Measurements from ENCODE around the gene GPR176.

Gene GPR176

GRCh38 chr15:39944726-39945125, 24.7 kb upstream of the GPR176 start:
- H3K27ac Mint-ChIP-seq = no peak overlapping the region
- no peak overlapping the region for H3K4me3 Mint-ChIP-seq
- no peaks in the 10 kb centered on the region for H3K27me3 Mint-ChIP-seq
- DNase-seq = no peak
- peaks cover 53% of the 10 kb centered on the region for H3K36me3 Mint-ChIP-seq
- H3K4me1 Mint-ChIP-seq = peaks cover 38% of the 10 kb centered on the region
- CTCF ChIA-PET = no interaction called here
- H3K9me3 Mint-ChIP-seq = no peaks in the 10 kb centered on the region

GRCh38 chr15:39942753-39943150, 22.7 kb upstream of the GPR176 start:
- no peak overlapping the region for H3K27ac Mint-ChIP-seq
- H3K27me3 Mint-ChIP-seq = no peaks in the 10 kb centered on the region
- no peak overlapping the region for H3K4me3 Mint-ChIP-seq
- H3K4me1 Mint-ChIP-seq = peaks cover 36% of the 10 kb centered on the region
- H3K36me3 Mint-ChIP-seq = peaks cover 52% of the 10 kb centered on the region
- CTCF ChIA-PET = interaction anchor here (0.6 kb wide), 1 partner anchor 54 kb away, joined by 3 read pairs; no protein-coding TSS in a partner anchor
- H3K9me3 Mint-ChIP-seq = no peaks in the 10 kb centered on the region
- DNase-seq = no peak

GRCh38 chr15:39942101-39942752, 22.2 kb upstream of the GPR176 start:
- CTCF ChIA-PET = no interaction called here
- Mint-ChIP-seq H3K4me3 (no peak overlapping the region), H3K36me3 (peaks cover 53% of the 10 kb centered on the region), H3K27me3 (no peaks in the 10 kb centered on the region), H3K27ac (no peak overlapping the region), H3K9me3 (no peaks in the 10 kb centered on the region), H3K4me1 (peaks cover 33% of the 10 kb centered on the region)
- no peak for DNase-seq

DNA sequence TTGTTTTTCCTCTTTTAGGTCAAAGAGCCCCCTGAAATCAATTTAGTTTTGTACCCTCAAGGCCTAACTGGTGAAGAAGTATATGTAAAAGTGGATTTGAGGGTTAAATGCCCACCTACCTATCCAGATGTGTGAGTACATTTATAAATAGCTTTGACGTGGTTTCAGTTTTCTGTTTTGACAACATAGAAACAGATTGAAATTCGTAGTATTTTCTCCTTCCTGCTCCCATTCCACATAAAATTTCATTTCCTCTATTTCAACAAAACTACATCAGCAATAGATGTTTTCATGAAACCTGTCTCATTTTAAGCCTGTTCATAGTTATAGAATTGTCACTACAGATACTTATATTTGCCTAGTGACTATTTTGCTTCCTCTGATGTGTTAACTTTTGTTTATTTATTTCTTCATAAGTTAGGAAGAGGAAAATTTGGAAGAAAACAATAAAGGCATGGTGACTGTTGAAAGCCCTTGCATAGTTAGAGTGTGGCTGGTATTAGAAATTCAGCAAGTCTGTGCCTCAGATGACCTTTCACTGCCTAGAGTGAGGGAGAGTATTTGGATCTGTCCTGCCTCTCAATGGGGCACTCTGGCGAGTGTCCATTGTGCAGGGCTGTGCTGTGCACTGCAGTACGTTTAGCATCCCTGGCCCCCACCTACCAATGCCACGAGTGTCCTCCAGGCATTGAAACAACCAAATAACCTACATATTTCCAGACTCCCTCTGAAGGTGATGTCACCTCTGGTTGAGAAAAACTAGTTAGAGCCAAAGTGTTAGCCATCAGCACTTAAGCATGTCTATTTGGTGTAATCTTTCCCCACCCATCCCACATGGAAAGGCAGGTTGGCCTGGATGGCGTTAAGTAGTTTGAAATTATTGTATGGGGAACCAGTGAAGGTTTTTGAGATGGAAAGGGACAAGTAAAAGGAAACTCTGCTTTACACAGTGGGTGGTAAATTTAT, 19.7 kb upstream of the GPR176 start:
- Mint-ChIP-seq H3K27ac (no peak overlapping the region), H3K9me3 (no peaks in the 10 kb centered on the region), H3K4me3 (no peak overlapping the region), H3K36me3 (peaks cover 44% of the 10 kb centered on the region), H3K27me3 (no peaks in the 10 kb centered on the region), H3K4me1 (peaks cover 35% of the 10 kb centered on the region)
- no peak for DNase-seq
- CTCF ChIA-PET = no interaction called here

DNA sequence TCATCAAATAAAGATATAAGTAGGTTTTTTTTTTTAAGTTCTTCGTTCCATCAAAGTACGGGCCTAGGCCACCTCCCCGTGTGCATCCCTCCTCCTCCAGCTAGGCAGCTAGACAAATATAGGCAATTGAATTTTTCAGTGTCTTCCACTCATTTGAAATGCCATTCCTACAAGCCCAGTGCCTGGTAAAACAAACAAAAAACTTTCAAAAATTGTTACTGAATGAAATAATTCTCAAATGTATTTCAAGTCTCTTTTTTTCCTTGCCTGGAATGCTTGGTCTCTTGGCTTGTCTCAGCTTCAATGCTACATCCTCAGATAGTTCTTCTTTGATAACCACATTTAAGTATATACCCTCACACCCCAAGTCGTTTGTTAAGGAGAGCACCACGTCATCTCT, 17.6 kb upstream of the GPR176 start:
- Mint-ChIP-seq H3K9me3 (no peaks in the 10 kb centered on the region), H3K27me3 (peaks cover 5% of the 10 kb centered on the region), H3K27ac (no peak overlapping the region), H3K4me1 (peaks cover 50% of the 10 kb centered on the region), H3K4me3 (no peak overlapping the region), H3K36me3 (peaks cover 33% of the 10 kb centered on the region)
- CTCF ChIA-PET = no interaction called here
- no peak for DNase-seq

DNA sequence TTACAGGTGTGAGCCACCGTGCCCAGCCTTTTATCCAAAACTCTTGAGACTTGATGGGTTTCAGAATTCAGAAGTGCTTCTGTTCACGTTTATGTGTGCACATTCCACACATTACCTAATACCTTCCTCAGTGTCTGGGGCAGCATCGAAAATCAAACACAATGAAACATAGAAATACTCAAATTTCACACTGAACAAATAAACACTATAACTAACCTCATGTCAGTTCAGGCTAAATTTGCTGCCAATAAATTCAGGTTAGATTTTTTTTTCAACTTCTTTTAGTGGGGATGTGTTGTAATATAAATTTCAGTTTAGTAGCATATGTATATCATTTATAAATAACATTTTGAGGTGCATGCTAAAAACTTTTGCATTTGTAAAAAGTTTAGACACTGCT, 16.6 kb upstream of the GPR176 start:
- no peak overlapping the region for H3K4me3 Mint-ChIP-seq
- H3K4me1 Mint-ChIP-seq = peaks cover 49% of the 10 kb centered on the region
- CTCF ChIA-PET = interaction anchor here (0.7 kb wide), 1 partner anchor 11 kb away, joined by 3 read pairs; no protein-coding TSS in a partner anchor
- H3K27me3 Mint-ChIP-seq = peaks cover 5% of the 10 kb centered on the region
- H3K9me3 Mint-ChIP-seq = no peaks in the 10 kb centered on the region
- DNase-seq = no peak
- no peak overlapping the region for H3K27ac Mint-ChIP-seq
- peaks cover 28% of the 10 kb centered on the region for H3K36me3 Mint-ChIP-seq

- Mint-ChIP-seq H3K9me3 (no peaks in the 10 kb centered on the region), H3K4me3 (no peak overlapping the region), H3K4me1 (peaks cover 49% of the 10 kb centered on the region), H3K27me3 (peaks cover 5% of the 10 kb centered on the region), H3K36me3 (peaks cover 28% of the 10 kb centered on the region), H3K27ac (no peak overlapping the region)
- DNase-seq = no peak
- CTCF ChIA-PET = interaction anchor here (0.7 to 0.9 kb wide), 3 partner anchors 12 to 339 kb away, joined by 3 read pairs; no protein-coding TSS in a partner anchor
Observed at GRCh38 chr15:39936187-39936586, 16.1 kb upstream of the GPR176 start.

DNA sequence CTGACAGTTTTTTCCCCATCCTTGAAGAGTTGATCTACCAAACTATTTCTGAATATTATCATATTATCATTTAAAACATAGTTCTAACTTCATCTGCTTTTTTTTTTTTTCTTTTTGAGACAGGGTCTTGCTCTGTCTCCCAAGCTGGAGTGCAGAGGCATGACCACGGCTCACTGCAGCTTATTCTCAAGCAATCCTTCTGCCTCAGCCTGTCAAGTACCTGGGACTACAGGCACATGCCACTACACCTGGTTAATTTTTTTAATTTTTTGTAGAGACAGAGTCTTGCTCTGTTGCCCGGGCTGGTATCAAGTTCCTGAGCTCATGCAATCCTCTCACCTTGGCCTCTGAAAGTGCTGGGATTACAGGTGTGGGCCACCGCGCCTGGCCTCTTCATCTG, 15.2 kb upstream of the GPR176 start:
- Mint-ChIP-seq H3K36me3 (peaks cover 22% of the 10 kb centered on the region), H3K4me3 (peak overlapping the region; percentile 90), H3K27ac (no peak overlapping the region), H3K27me3 (peaks cover 5% of the 10 kb centered on the region), H3K9me3 (no peaks in the 10 kb centered on the region), H3K4me1 (peaks cover 49% of the 10 kb centered on the region)
- CTCF ChIA-PET = interaction anchor here (0.7 to 1.1 kb wide), 4 partner anchors 12 to 47 kb away, joined by 3 to 4 read pairs (median 3); partner anchors contain the start of gene GPR176
- DNase-seq = no peak

- Mint-ChIP-seq H3K4me3 (peak overlapping the region; percentile 90), H3K4me1 (peaks cover 47% of the 10 kb centered on the region), H3K36me3 (peaks cover 15% of the 10 kb centered on the region), H3K27ac (peak overlapping the region; percentile 74), H3K27me3 (peaks cover 7% of the 10 kb centered on the region), H3K9me3 (no peaks in the 10 kb centered on the region)
- DNase-seq = no peak
- CTCF ChIA-PET = interaction anchor here (0.7 to 1.2 kb wide), 6 partner anchors 10 to 105 kb away, joined by 3 to 5 read pairs (median 4); partner anchors contain the start of genes GPR176 and SRP14
Observed at GRCh38 chr15:39934397-39935071, 14.5 kb upstream of the GPR176 start.

DNA sequence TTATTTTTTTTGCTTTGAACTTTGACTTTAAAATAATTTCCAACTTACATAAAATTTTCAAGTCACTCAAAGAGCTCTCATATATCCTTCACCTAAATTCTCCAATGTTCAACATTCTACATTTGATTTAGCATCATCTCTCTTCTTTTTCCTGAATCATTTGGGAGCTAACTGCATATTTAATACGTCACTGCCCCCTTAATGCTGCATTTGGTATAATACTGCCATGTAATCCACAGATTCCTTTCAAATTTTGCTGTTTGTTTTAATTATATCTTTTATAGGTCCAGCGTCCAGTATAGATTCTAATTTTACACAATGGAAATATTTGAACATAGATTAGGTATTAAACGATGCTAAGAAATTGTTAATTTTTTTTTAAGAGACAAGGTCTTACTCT, 11.5 kb upstream of the GPR176 start:
- H3K9me3 Mint-ChIP-seq = no peaks in the 10 kb centered on the region
- H3K4me1 Mint-ChIP-seq = peaks cover 31% of the 10 kb centered on the region
- peaks cover 13% of the 10 kb centered on the region for H3K27me3 Mint-ChIP-seq
- no peak overlapping the region for H3K27ac Mint-ChIP-seq
- DNase-seq = no peak
- no peak overlapping the region for H3K4me3 Mint-ChIP-seq
- peaks cover 10% of the 10 kb centered on the region for H3K36me3 Mint-ChIP-seq
- CTCF ChIA-PET = no interaction called here

DNA sequence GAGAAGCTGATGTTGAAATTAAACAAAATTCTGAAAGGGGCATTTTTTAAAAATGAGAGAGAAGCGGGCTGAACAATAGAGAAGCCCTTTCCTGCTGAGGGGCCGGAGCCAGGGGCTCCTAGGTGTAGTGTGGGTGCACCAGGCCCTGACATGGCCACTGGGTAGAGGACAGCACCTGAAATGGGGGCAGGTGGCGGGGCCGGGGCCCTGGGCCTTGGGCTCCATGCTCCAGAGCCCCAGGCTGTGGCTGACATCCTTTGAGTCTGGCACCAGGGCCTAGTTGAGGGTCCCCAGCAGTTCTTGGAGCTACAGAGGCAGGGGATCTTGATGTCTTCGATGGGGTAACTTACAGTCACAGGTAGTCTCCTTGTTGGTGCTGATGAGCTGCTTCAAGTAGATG, 6.5 kb upstream of the GPR176 start:
- Mint-ChIP-seq H3K9me3 (no peaks in the 10 kb centered on the region), H3K4me1 (peaks cover 15% of the 10 kb centered on the region), H3K27me3 (peaks cover 7% of the 10 kb centered on the region), H3K4me3 (no peak overlapping the region), H3K36me3 (peaks cover under 1% of the 10 kb centered on the region), H3K27ac (no peak overlapping the region)
- CTCF ChIA-PET = no interaction called here
- DNase-seq = no peak

DNA sequence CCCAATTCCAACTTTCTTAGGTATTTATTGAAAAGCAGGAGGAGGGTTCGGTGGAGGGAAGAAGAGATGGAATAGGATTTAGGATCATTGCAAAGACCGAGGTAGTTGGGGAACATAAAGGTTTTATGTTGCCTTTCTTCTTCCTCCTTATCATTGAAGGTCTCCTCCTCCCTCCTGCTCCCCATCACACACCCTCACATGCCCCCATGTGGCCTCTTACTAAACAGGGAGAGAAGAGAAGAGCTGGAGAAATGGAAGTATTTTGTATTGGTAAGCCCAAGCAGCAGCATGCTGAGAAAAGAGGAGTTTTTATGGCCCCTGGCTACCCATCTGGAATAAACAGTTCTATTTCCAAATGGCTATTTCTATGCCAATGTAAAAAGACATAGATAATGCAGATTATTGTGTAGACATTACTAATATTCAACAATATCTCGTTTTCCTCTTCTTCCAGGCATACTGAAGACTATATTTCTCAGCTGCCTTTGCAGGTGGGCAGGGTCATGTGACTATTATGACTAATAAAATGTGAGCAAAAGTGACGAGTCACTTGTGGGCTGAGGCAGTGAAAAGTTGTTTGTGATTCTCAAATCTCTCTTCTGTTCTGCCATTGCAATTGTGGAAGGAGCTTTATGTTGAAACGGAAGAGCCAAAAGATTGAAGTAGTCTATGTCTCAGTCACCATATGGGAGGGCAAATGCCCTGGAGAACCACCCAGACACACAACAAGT, 5.2 kb upstream of the GPR176 start:
- Mint-ChIP-seq H3K9me3 (peaks cover 3% of the 10 kb centered on the region), H3K27ac (no peak overlapping the region), H3K4me1 (peaks cover 22% of the 10 kb centered on the region), H3K4me3 (no peak overlapping the region), H3K27me3 (peaks cover 18% of the 10 kb centered on the region), H3K36me3 (peaks cover 7% of the 10 kb centered on the region)
- DNase-seq = no peak
- CTCF ChIA-PET = interaction anchor here (2.0 kb wide), 1 partner anchor 9 kb away, joined by 5 read pairs; the partner anchor contains the start of gene EIF2AK4

- CTCF ChIA-PET = interaction anchor here (1.0 to 2.0 kb wide), 2 partner anchors 10 to 106 kb away, joined by 3 to 5 read pairs; partner anchors contain the start of gene EIF2AK4
- H3K27me3 Mint-ChIP-seq = peaks cover 23% of the 10 kb centered on the region
- no peak for DNase-seq
- H3K4me1 Mint-ChIP-seq = peaks cover 23% of the 10 kb centered on the region
- peaks cover 7% of the 10 kb centered on the region for H3K36me3 Mint-ChIP-seq
- peaks cover 3% of the 10 kb centered on the region for H3K9me3 Mint-ChIP-seq
- H3K27ac Mint-ChIP-seq = no peak overlapping the region
- H3K4me3 Mint-ChIP-seq = no peak overlapping the region
Observed at GRCh38 chr15:39924437-39924836, 4.4 kb upstream of the GPR176 start.

All from activated naive CD4-positive, alpha-beta T cell treated with anti-CD3 and anti-CD28 coated beads, Interleukin-2, amount 10 ng/mL, durations not matched to agents 7 days and 5 days (primary cell).